NK-92 treated with Interleukin-12 subunit alpha and Interleukin-12 subunit beta, amount 100 ng/mL, for 24 hours (cell line): ENCODE data around the gene TLR9.
A peak's percentile ranks its signal among the peaks of the same experiment; 100 is the strongest.

Experiments
- DNase-seq: peaks from one replicate; lab custom pipeline; 2025; lab: John Stamatoyannopoulos, UW

Gene TLR9

GRCh38 chr3:52216585-52217408, 8.6 kb downstream of the TLR9 start:
- DNase-seq: no peak

- no peak for DNase-seq
These were observed 10.1 kb downstream of the TLR9 start for GRCh38 chr3:52215351-52215750.

GRCh38 chr3:52213901-52214300, 11.5 kb downstream of the TLR9 start:
- no peak for DNase-seq

GRCh38 chr3:52213005-52213404, 12.4 kb downstream of the TLR9 start:
- no peak for DNase-seq

DNA sequence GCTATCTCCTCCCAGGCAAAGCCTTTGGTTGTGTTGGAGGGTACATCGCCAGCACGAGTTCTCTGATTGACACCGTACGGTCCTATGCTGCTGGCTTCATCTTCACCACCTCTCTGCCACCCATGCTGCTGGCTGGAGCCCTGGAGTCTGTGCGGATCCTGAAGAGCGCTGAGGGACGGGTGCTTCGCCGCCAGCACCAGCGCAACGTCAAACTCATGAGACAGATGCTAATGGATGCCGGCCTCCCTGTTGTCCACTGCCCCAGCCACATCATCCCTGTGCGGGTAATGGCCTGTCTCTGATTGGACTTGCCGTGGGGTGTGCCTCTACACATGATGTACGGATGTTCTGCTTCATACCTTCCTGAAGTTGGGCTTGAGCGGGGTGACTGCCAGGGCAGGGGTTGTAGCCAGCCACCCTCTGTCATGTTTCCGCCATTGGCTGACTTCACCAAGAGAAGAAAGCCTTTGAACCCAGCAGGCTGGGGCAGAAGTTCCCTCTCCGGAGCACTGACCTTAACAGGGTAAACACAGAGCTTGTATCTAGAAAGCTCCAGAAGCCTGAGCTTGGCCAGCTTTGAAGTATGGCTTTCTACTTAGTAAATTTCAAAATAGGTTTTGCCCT, 14.1 kb downstream of the TLR9 start:
- no peak for DNase-seq

DNA sequence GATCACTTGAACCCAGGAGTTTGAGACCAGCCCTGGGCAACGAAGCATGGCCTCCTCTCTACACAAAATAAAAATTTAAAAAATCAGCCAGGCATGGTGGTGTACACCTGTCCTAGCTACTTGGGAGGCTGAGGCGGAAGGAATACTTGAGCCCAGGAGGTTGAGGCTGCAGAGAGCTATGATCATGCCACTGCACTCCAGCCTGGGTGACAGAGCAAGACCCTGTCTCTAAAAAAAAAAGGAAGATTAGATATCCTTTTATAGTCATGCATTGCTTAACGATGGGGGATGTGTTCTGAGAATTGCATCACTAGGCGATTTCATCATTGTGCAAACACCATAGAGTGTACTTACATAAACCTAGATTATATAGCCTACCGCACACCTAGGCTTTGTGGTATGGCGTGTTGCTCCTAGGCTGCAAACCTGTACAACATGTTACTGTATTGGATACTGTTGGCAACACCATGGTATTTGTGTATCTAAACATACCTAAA, 14.8 kb downstream of the TLR9 start:
- DNase-seq: no peak

DNA sequence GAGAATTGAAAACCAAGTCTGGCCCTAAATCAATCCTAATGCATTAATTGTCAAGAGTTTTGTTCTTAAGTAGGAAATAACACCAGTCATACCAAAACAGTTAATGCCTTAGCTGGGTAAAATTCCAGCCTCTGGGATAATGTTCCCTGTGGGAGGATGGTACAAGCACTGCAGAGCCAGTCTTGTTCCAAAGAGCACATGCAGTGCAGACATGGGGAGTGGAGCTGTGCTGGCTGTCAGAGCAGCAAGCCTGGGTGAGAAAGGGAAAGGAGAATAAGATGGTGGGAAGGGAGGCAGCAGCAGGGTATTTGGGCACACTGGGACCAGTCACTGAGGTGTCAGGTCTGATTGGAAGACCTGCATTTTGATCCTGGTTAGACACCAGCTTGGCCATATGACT, 15.4 kb downstream of the TLR9 start:
- no peak for DNase-seq

DNA sequence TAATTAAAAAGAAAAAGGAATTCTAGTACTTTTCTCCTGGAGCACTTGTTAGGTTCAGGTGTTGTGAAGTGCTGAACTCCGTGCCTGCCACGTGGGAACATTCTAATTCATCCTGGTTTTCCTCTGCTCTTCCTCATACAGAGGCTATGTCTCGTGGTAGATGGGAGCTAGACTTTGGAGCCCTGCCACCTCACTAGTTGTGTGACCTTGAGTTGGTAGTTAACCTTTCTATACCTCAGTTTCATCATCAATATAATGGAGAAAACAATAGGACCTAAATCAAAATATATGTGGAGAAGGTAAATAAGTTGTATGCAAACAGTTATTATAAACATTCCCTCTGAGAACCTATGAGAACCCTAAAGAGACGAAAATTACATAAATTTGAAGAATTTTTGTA, 16.9 kb downstream of the TLR9 start:
- DNase-seq: no peak

- DNase-seq: no peak
These were observed 19.6 kb downstream of the TLR9 start for GRCh38 chr3:52205727-52206372.

GRCh38 chr3:52204337-52205073, 20.9 kb downstream of the TLR9 start:
- peak; percentile 32 for DNase-seq

- DNase-seq: no peak
These were observed 21.7 kb downstream of the TLR9 start for GRCh38 chr3:52203701-52204100.

DNA sequence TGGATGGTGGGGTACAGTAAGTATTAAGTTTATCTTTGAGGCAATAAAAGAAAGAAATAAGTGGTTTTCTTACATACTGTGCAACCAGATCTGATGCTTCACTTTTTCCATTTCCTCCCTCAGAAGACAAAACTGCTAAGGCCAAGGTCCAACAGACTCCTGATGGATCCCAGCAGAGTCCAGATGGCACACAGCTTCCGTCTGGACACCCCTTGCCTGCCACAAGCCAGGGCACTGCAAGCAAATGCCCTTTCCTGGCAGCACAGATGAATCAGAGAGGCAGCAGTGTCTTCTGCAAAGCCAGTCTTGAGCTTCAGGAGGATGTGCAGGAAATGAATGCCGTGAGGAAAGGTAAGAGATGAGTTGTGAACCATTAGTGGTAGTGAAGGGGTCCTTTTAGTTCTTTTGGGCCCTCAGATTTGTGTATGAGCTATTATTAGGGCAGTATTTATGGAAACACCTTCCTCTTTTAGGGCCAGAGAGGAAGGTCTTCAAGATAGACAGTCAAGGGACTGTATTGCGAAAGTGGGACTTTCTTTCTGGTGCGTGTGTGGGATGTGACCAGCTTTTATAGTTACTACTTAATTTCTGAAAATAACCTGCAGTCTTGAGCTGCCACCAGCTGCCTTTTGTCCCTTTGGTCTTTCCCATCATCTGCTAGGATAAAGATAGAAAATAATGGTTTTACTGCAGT, 22.9 kb downstream of the TLR9 start:
- DNase-seq: no peak

DNA sequence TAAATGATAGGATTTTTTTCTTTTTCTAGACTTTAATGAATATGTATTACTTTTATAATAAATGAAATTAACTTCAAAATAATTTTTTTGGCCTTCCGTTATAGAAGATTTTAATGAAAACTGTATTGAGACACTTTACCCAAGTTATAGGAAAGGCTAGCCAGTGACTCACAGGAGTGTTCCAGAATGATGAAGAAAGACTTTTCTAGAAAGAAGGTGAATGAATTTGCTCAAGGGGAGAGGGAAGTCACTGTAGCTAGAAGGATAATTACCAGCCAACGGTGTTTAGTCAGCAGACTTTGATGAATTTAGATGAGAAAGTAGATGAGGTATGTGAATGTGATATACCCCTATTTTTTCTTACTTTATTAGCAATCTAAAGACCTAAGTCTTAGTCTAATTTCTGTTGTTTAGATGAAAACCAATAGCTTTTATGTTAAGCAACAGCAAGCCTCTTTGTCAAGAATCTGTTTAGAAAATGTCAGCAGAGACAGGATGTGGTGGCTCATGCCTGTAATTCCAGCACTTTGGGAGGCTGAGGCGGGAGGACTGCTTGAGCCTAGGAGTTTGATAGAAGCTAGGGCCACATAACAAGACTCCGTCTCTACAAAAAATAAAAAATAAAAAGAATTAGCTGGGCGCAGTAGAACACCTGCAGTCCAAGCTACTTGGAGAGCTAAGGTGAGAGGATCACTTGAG, 24.3 kb downstream of the TLR9 start:
- DNase-seq: no peak

DNA sequence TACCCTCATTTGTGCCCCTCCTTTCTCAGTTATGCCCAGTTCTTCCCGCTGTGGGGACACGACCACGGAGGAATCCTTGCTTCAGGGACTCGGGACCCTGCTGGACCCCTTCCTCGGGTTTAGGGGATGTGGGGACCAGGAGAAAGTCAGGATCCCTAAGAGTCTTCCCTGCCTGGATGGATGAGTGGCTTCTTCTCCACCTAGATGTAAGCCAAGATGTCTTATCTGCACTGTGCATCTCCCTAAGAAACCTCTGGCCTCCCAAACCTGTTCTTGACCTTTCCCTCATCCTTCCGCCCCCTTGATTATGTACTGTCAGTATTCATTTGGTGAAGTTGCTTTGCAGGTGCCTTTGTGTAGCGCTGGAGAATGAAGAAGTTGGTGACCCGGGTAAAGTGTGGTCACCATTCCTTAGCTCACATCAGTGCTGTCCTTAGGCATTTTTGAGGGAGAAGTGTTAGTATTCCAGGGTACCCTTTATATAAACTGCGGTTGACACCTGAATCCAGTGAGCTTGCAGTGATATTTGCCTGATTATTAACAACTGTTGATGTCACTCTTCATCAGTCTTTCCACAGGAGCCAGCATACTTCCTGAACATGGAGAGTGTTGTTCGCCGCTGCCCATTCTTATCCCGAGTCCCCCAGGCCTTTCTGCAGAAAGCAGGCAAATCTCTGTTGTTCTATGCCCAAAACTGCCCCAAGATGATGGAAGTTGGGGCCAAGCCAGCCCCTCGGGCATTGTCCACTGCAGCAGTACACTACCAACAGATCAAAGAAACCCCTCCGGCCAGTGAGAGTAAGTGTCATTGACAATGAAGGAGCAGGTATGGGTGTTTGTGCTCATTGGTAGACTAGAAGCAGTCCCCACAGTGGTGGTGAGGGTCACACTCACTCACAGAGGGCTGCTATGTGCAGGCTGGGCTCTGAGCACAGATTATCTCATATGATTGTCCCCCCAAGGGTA, 26.5 kb downstream of the TLR9 start:
- DNase-seq: no peak

- DNase-seq: peak; percentile 83
These were observed 27.4 kb downstream of the TLR9 start, which contains the start of gene ALAS1 for GRCh38 chr3:52197842-52198625. Gene ALAS1 (plus strand): TSS chr3:52198160. CDS start chr3:52199242, 1,082 bp downstream.

DNA sequence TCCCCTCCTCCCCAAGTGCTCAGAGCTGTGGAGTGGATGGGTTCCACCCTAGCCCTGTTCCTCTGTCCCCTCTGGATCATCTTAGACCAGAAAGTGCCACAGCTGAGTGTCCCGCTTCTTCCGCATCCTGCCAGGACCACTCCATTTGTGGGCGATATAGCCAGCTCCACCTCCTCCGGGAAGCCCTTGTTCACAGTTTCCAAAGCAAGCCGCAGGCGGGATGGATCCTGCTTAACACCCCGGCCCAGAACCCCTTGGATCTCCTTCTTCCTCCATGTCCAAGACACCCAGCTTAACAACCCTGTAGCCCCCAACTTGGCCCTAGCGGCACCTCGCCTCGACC, 28.0 kb downstream of the TLR9 start:
- no peak for DNase-seq

GRCh38 chr3:52196977-52197376, 28.5 kb downstream of the TLR9 start:
- DNase-seq: no peak

GRCh38 chr3:52195823-52196331, 29.6 kb downstream of the TLR9 start:
- DNase-seq: no peak

GRCh38 chr3:52195291-52195597, 30.2 kb downstream of the TLR9 start:
- no peak for DNase-seq
